ENCODE results near the gene TM9SF4.

- TF ChIP-seq, protein P1, sequence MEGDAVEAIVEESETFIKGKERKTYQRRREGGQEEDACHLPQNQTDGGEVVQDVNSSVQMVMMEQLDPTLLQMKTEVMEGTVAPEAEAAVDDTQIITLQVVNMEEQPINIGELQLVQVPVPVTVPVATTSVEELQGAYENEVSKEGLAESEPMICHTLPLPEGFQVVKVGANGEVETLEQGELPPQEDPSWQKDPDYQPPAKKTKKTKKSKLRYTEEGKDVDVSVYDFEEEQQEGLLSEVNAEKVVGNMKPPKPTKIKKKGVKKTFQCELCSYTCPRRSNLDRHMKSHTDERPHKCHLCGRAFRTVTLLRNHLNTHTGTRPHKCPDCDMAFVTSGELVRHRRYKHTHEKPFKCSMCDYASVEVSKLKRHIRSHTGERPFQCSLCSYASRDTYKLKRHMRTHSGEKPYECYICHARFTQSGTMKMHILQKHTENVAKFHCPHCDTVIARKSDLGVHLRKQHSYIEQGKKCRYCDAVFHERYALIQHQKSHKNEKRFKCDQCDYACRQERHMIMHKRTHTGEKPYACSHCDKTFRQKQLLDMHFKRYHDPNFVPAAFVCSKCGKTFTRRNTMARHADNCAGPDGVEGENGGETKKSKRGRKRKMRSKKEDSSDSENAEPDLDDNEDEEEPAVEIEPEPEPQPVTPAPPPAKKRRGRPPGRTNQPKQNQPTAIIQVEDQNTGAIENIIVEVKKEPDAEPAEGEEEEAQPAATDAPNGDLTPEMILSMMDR (IDR thresholded peaks at IDR 0.05): no peak
- TF ChIP-seq EP300 (IDR thresholded peaks at IDR 0.05; ENCODE audit: low read depth) (no peak), POLR2A (IDR thresholded peaks at IDR 0.05) (no peak), POLR2AphosphoS5 (IDR thresholded peaks at IDR 0.05) (no peak)
These were observed 104.4 kb downstream of the TM9SF4 start for GRCh38 chr20:32213870-32214269.

Data from transverse colon (tissue), 4 donors.